Brain microvascular endothelial cell (primary cell): ENCODE measurements around the gene FAM120B.

Experiments
- DNase-seq: peaks from one replicate; pipeline ENCODE4 v3.0.0-alpha.2; 2020
- H3K27ac ChIP-seq: fragments of 250-450 bp; sonication (Bioruptor Pico); 2 replicates; pipeline ENCODE4 v1.5.1; 2020; ENCODE audit warnings: mild to moderate bottlenecking, moderate library complexity
- H3K27me3 ChIP-seq: fragments of 250-450 bp; sonication (Bioruptor Pico); replicated peaks from 2 replicates; pipeline ENCODE4 v1.5.1; 2020; ENCODE audit warnings: mild to moderate bottlenecking
- H3K36me3 ChIP-seq: fragments of 250-450 bp; sonication (Bioruptor Pico); replicated peaks from 2 replicates; pipeline ENCODE4 v1.5.1; 2020; ENCODE audit warnings: mild to moderate bottlenecking
- H3K4me3 ChIP-seq: 2 replicates; pipeline ENCODE4 v1.5.1; 2011; ENCODE audit warnings: low read depth, mild to moderate bottlenecking, control low read depth, low read length, moderate library complexity
- in situ Hi-C: cut with HindIII; loops from 2 replicates; pipeline ENCODE4 v1.10.0; 2017; ENCODE audit warnings: low sequenced_read_pairs, low pct_ligation_motif_present
- TF ChIP-seq, protein P1 (sequence below): IDR thresholded peaks from 2 replicates; pipeline ENCODE4 v1.5.1; 2011; ENCODE audit warnings: low read depth, mild to moderate bottlenecking, moderate library complexity, low read length, control low read depth, inconsistent platforms; ENCODE audit errors: missing control alignments

Gene FAM120B

DNA sequence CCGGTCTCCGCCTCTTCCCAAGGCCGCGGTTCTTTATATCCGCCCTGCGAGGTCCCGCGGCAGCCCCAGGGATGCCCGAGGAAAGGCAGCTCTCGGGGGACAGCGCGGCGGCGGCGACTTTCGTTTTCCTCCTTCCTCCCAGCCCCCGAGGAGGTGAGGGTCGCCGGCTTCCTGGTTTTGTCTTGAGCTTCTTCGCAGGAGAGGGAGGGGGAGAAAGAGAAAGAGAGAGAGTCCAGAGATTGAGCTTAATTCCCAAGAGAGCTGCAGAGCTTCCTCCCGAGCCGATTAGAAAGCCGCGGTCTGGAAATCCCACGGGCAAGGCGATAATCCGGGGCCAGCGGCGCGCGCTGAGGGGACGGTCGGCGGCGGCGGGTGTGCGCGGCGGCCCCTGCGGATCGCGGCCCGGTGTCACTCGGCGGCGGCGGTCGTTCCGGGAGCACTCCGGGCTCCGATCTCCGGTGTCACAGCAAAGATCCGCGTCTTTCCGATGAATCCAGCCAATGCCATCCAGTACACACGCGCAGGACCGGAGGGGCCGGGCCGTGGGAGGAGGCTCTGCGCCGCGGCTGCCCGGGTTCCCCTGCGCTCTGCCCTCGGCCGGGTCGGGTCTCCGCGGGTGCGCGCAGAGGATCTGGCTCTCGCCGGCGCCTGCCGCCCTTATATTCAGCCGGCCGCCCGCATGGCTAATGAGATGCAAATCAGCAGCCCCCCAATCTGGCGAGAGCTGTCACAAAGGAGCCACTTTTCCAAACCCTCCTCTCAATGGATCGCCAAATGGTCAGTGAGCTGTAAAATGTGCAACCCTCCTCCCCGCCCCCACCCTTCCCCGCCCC, 16.0 kb upstream of the FAM120B start, which contains the start of gene DLL1:
Gene DLL1 (minus strand): TSS at position 783 of the 833 bp plus-strand sequence. CDS start 939 bp downstream, outside the sequence.
- TF ChIP-seq, protein P1, sequence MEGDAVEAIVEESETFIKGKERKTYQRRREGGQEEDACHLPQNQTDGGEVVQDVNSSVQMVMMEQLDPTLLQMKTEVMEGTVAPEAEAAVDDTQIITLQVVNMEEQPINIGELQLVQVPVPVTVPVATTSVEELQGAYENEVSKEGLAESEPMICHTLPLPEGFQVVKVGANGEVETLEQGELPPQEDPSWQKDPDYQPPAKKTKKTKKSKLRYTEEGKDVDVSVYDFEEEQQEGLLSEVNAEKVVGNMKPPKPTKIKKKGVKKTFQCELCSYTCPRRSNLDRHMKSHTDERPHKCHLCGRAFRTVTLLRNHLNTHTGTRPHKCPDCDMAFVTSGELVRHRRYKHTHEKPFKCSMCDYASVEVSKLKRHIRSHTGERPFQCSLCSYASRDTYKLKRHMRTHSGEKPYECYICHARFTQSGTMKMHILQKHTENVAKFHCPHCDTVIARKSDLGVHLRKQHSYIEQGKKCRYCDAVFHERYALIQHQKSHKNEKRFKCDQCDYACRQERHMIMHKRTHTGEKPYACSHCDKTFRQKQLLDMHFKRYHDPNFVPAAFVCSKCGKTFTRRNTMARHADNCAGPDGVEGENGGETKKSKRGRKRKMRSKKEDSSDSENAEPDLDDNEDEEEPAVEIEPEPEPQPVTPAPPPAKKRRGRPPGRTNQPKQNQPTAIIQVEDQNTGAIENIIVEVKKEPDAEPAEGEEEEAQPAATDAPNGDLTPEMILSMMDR, result no peak
- Histone ChIP-seq H3K4me3 (peak within 1 kb of the TSS; percentile 58), H3K36me3 (no peaks in the 10 kb centered on the region), H3K27me3 (peaks cover 66% of the 10 kb centered on the region), H3K27ac (no peak within 1 kb of the TSS)
- in situ Hi-C loops, result no loop called here
- no peak for DNase-seq

DNA sequence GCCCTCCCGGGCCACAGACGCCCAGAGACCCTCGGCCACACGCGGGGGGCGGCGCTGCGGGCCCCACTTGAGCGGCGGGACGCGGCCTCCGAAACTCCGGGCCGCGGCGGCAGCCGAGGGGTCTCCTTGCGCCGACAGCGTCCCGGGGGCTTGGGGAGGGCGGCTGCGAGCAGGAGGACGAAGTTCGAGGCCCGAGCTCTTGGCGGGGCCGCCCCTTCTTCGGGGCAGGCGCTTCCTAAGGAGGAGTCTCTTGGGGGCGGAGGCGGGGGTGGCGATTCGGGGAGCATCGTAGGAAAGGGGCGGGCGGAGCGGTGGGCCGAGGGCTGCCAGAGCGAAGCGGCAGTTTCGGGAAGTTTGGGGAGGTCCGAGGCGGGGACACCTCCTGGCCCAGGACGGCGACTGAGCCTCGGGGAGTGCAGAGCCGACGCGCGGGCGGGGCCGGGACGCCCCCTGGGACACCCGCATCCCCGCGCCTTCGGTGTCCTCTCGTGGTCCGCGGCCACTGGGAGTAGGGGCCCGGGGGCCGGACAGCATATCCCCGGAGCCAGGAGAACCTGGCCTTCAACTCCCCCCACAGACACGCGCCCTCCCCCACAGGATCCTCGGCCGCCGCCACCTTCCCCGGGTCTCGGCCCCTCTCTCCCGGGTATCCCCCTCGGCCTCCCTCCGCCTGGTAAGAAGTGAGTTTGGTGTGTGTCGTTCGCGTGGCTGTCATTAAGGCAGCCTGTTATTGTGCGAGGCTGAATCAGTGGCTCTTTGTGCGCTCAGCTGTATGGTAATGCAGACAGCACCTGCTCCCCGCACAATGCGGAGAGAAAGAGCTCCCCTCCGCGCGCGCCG, 15.1 kb upstream of the FAM120B start:
- Histone ChIP-seq H3K27me3 (peaks cover 76% of the 10 kb centered on the region), H3K4me3 (peak overlapping the region; percentile 29), H3K36me3 (no peaks in the 10 kb centered on the region), H3K27ac (no peak overlapping the region)
- in situ Hi-C loops, result no loop called here
- TF ChIP-seq, protein P1, result no peak
- DNase-seq, result no peak

DNA sequence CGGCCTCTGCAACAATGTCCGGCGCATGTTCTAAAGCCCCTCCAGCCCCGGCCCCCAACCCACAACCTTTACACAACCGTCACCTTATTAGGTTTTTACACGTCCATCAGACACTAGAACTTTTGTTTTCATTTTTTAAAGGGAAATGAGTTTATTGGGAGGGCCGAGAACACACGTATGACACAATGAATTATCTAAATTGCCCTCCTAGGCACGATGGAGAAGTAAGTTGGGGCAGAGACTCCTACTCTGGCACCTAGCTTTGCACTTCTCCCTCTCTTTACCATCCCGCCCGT, 14.5 kb upstream of the FAM120B start:
- in situ Hi-C loops, result no loop called here
- Histone ChIP-seq H3K27me3 (peaks cover 79% of the 10 kb centered on the region), H3K27ac (no peak overlapping the region), H3K4me3 (no peak overlapping the region), H3K36me3 (no peaks in the 10 kb centered on the region)
- TF ChIP-seq, protein P1, result no peak
- no peak for DNase-seq

DNA sequence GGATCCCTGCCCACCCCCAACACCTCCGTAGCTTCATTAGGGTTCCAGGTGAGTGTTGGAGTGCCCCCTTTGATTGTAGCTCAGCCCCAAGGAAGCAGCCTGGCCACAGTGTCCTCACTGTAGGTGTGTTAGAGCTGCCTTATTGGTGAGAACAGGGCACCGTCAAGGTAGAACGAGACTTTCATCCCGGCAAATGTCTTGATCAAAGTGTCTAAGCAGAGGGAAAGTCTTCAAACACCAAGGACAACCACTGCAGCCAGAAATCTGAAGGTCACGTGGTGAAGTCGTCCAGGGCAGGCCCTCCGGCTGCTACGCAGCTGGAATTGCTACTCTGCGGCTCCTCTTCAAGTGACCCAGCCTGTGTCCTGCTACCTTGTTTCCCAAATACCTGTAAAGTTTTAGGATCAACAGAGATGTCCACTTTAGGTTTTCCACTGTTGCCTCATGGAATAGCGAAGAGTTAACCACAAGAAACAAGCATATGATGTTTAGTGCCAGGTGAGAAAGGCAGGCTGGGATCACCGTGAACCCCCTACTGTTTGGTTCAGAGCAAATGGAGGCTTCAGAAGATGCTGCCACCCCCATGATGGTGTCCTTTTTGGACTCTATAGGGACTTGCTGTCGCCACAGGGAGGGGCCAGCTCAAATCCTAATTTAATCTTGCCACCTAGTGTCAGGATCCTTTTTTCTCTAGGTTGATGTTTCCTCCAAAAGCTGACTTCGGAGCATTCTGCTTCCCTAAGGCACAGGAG, 14.0 kb upstream of the FAM120B start:
- Histone ChIP-seq H3K4me3 (no peak overlapping the region), H3K27me3 (peaks cover 82% of the 10 kb centered on the region), H3K27ac (no peak overlapping the region), H3K36me3 (no peaks in the 10 kb centered on the region)
- no peak for DNase-seq
- in situ Hi-C loops, result no loop called here
- TF ChIP-seq, protein P1, result no peak

DNA sequence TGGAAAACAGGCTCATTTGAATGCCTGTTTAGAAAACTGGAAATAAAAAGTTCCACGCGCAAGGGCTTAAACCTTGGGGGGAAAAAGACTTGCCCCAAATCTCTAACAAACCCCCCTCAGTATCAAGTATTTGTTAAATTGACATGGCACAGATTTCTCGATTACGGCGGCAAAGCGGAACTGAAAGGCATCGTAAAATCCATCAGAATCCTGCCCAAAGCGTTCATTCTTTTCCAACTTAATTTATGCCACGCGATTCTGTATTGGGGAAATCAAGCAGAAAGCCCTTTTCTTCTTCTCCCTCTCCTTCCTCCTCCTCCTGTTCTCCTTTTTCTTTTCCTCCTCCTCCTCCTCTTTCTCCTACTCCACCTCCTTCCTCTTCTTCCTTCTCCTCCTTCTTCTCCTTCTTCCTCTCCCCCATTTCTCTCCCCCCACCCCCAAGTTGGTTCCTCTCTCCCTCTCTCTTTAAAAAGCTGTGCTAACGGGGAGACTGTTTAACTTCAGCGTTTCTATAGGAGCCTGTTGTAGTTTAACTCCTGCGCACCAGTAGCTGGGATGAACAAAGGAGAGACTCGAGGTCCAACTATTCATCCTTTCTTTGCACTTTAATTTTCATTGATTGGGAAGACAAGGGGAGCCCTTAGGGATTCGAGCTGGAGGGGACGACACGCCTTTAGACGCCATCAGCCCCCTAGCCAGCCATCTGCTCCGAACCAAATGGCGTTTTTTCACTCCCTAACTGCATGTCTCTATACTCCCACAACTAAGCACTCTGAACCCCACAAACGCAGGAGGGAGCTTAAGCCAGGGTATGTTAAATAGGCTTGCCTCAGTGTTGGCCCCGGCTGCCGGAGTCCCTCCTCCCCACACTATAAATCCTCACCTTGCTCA, 13.0 kb upstream of the FAM120B start:
- no peak for DNase-seq
- in situ Hi-C loops, result no loop called here
- TF ChIP-seq, protein P1, result no peak
- H3K36me3 ChIP-seq, result no peaks in the 10 kb centered on the region
- no peak overlapping the region for H3K27ac ChIP-seq
- H3K4me3 ChIP-seq, result no peak overlapping the region
- peaks cover 83% of the 10 kb centered on the region for H3K27me3 ChIP-seq
